GM18868 (cell line): ENCODE measurements around the gene POU5F1.

Source experiments
- ATAC-seq: cut with Tn5 transposase; IDR thresholded peaks from one replicate; pipeline ENCODE4 v1.9.1; 2021; ENCODE audit warnings: mild to moderate bottlenecking, moderate library complexity; ENCODE audit not compliant: unreplicated experiment

Gene POU5F1

DNA sequence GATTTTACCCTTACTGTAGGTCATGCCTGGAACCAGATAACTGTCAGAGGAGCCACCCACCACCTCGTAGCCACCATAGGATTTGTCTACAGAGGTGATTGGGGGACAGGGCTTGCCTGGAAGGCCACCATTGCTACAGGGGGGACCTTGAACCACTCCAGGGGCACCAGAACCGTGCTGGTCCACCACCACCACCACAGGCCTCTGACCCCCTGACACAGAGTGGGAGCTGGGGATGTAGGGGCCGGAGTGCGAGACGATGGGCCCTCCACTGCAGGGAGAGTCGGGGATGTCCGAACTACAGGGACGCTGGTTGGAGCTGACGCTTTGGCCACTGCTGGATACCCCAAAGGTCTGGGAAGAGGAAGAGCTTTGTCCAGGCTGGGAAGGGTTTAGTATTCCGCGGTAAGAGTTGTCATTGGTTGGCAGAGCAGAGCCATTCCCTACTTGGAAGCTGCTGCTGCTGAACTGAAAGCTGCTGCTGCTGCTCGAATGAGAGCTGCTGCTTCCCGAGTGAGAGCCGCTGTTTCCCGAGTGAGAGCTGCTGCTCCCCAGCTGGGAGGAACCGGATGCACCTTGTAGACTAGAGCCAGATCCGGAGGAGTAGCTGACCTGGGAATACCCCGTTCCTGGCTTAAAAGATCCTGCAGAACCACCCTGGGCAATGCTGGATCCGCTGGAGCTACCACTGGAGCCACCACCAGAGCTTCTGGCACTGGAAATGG lies 53.7 kb downstream of the POU5F1 start:
- no peak for ATAC-seq

DNA sequence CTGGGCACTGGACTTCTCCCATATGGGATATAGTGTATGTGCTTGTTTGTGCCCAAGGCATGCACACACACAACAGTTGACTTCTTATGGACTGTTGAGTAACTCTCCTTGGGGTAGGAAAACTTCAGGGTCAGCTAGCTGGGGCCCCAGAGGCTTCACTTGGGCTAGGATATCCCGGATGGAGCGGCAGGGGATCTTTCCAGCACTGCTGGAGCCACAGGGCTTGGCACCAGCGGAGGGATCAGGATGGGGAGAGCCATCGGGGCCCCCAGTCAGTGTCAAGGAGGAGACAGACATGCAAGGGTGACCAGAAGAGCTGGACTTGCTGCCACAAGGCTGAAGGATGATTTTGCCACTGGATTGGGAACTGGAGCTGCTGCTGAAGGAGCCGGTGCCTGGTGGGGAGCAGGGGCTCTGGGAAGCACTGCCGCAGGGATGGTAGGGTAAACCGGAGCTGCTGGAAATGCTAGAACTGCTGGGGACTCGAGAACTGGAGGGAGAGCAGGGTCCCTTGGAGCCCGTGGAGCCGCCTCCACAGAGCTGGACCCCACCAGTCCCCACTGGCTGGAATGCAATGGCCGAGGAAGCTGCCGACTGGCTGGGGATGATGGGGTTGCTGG lies 54.4 kb downstream of the POU5F1 start:
- no peak for ATAC-seq

DNA sequence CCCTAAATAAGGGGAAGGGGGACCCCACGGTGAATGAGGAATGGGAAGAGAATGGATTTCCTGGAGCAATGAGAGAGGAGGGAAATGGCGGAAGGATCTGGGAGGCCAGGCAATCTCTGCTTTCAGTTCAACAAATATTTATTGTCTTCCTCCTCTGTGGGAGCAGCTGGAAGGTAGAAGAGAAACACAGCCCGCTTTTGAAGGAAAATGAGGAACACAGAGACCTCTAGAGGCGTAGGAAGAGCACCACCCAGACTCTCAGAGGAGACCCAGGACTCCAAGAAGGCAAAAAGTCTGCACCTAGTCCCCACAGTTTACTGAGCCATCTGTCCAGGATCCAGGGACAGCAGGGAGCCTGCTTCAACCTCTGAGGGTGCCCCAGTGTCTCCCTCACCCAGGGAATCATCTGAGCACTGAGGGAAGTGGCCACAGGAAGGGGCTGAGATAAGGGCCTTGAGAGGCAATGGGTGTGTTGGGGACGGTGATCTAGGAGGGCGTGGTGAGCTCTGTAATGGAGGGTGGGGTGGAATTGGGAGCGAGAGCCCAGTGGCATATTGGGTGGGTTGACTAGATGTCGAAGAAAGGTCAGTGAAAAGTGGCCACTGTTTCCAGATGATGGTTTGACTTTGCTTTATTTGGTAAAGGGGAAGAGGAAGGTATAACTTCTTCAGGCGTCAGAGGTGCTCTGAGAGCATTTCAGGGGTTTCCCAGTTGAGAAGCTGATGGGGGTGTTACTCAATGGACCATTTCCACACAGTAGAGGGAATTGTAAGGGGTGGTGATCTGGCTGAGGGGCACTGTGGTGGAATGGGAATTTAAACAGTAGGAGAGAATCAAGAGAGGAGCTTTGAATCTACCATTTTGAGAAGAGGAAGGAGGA lies 55.3 kb downstream of the POU5F1 start:
- no peak for ATAC-seq

DNA sequence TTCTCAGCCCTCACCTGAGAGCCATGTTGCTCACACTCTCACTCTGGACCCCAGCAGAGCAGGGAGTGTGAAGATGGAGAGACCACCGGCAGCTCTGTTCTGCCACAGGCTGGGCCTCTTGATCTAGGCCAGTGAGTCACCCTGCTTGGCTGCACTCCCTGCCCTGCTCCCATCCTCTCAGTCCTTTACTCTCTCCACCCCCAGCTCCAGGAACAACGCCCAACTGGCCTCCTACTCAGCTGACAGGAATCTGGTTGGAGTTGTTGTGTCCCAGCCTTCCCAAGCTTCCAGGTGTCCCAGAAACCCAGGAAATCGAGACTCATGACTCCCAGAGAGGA lies 56.0 kb downstream of the POU5F1 start, which contains the start of gene PSORS1C1:
Gene PSORS1C1 (plus strand): TSS at position 260 of the 338 bp plus-strand sequence. CDS start 14,833 bp downstream, outside the sequence.
- ATAC-seq: no peak
